GM23338 (cell line): ENCODE data around the gene PTBP2. TPM values are rescaled to one million over a fixed set of nuclear protein-coding genes. Genes with fewer than 3 reads are reported as not detected.

Experiments used
- ATAC-seq: fragments of 200-7000 bp; cut with Tn5 transposase; 3 replicates; pipeline ENCODE4 v1.9.1; 2020
- DNase-seq: peaks from one replicate; pipeline ENCODE4 v3.0.0-alpha.2; 2015; ENCODE audit warnings: low spot score
- H2AFZ ChIP-seq: fragments of 200-600 bp; sonication (generic); 2 replicates; pipeline ENCODE4 v1.8.0; 2016; ENCODE audit warnings: antibody characterized with exemption, mild to moderate bottlenecking, moderate library complexity
- H3F3A ChIP-seq: fragments of 200-600 bp; sonication (generic); replicated peaks from 2 replicates; pipeline ENCODE4 v1.8.0; 2017; ENCODE audit warnings: antibody characterized with exemption, mixed run types, low read depth
- H3K27ac ChIP-seq: fragments of 200-600 bp; sonication (generic); 2 replicates; pipeline ENCODE4 v1.6.1; 2016; ENCODE audit warnings: low read depth
- H3K27me3 ChIP-seq: fragments of 200-600 bp; sonication (generic); 2 replicates; pipeline ENCODE4 v1.8.0; 2016; ENCODE audit warnings: mild to moderate bottlenecking, mixed run types, moderate library complexity; ENCODE audit not compliant: insufficient read depth
- H3K36me3 ChIP-seq: fragments of 200-600 bp; sonication (generic); 2 replicates; pipeline ENCODE4 v1.8.0; 2016; ENCODE audit warnings: mild to moderate bottlenecking; ENCODE audit not compliant: insufficient read depth
- H3K4me1 ChIP-seq: fragments of 200-600 bp; sonication (generic); 2 replicates; pipeline ENCODE4 v1.8.0; 2016; ENCODE audit warnings: mild to moderate bottlenecking, moderate library complexity; ENCODE audit not compliant: insufficient read depth
- H3K4me2 ChIP-seq: fragments of 200-600 bp; sonication (generic); 2 replicates; pipeline ENCODE4 v1.7.1; 2017; ENCODE audit warnings: mixed run types
- H3K4me3 ChIP-seq: fragments of 200-600 bp; sonication (generic); 2 replicates; pipeline ENCODE4 v1.6.1; 2016; ENCODE audit warnings: mixed run types
- H3K79me2 ChIP-seq: fragments of 200-600 bp; sonication (generic); replicated peaks from 2 replicates; pipeline ENCODE4 v1.8.0; 2017; ENCODE audit warnings: mild to moderate bottlenecking; ENCODE audit not compliant: insufficient read depth
- H3K9me2 ChIP-seq: fragments of 200-600 bp; sonication (generic); 2 replicates; pipeline ENCODE4 v1.8.0; 2017; ENCODE audit not compliant: insufficient read depth
- H4K20me1 ChIP-seq: fragments of 200-600 bp; sonication (generic); replicated peaks from 2 replicates; pipeline ENCODE4 v1.8.0; 2017; ENCODE audit warnings: mild to moderate bottlenecking; ENCODE audit not compliant: insufficient read depth
- H3K27ac Mint-ChIP-seq: 2 replicates; pipeline ENCODE4 v1.8.0; 2020; ENCODE audit warnings: inconsistent platforms, mild to moderate bottlenecking, moderate library complexity, mixed read lengths
- H3K27me3 Mint-ChIP-seq: 3 replicates; pipeline ENCODE4 v1.8.0; 2022; ENCODE audit warnings: low read depth, mild to moderate bottlenecking, moderate library complexity, mixed read lengths, inconsistent platforms; ENCODE audit not compliant: insufficient read depth, poor library complexity
- H3K36me3 Mint-ChIP-seq: 3 replicates; pipeline ENCODE4 v1.8.0; 2021; ENCODE audit warnings: low read depth, mild to moderate bottlenecking, inconsistent platforms, moderate library complexity, mixed read lengths
- H3K4me1 Mint-ChIP-seq: 3 replicates; pipeline ENCODE4 v1.8.0; 2020; ENCODE audit warnings: mild to moderate bottlenecking, inconsistent platforms, mixed read lengths
- H3K4me3 Mint-ChIP-seq: 3 replicates; pipeline ENCODE4 v1.8.0; 2021; ENCODE audit warnings: moderate library complexity, mild to moderate bottlenecking, inconsistent platforms, mixed read lengths
- H3K9me3 Mint-ChIP-seq: 3 replicates; pipeline ENCODE4 v1.8.0; 2020; ENCODE audit warnings: moderate library complexity, mild to moderate bottlenecking, inconsistent platforms, mixed read lengths
- EZH2 ChIP-seq: fragments of 200-600 bp; sonication (generic); IDR thresholded peaks from one replicate; pipeline ENCODE4 v1.8.0; 2017; ENCODE audit warnings: antibody characterized with exemption, mild to moderate bottlenecking, low read depth; ENCODE audit not compliant: unreplicated experiment
- JUNB ChIP-seq: IDR thresholded peaks from one replicate; pipeline ENCODE4 v1.6.1; 2016; ENCODE audit warnings: antibody characterized with exemption; ENCODE audit not compliant: unreplicated experiment
- POLR2AphosphoS5 ChIP-seq: IDR thresholded peaks from 2 replicates; pipeline ENCODE4 v1.6.1; 2016; ENCODE audit warnings: antibody characterized with exemption, low read depth
- ZNF114 ChIP-seq: fragments of 250-450 bp; sonication (Bioruptor Pico); IDR thresholded peaks from 2 replicates; pipeline ENCODE4 v1.5.0; 2020; ENCODE audit warnings: mild to moderate bottlenecking, moderate library complexity
- ZNF462 ChIP-seq: fragments of 250-450 bp; sonication (Bioruptor Pico); IDR thresholded peaks from 2 replicates; pipeline ENCODE4 v1.5.0; 2020; ENCODE audit warnings: mild to moderate bottlenecking, moderate library complexity
- polyA plus RNA-seq: library from polyadenylated mRNA; unstranded; fragments of >200 nt; fragmentation: Nextera tagmentation; extraction: Ambion mirVana; gene quantifications from 2 replicates; pipeline ENCODE4 v1.2.1, GENCODE V29; 2016
- total RNA-seq: library from RNA; depleted of rRNA; stranded (reverse); fragments of >200 nt; shearing (Covaris generic); gene quantifications from 2 replicates; pipeline ENCODE4 v1.2.3, GENCODE V29; 2014

PTBP2 gene
- total and polyA plus RNA-seq, 2 experiments from 2014 or later, result 50.2 to 108 TPM

- no peaks in the 10 kb centered on the region for H3K4me1 ChIP-seq
- Mint-ChIP-seq H3K36me3 (peaks cover 1% of the 10 kb centered on the region; the same call in 2 of the 3 replicates), H3K4me3 (no peak overlapping the region), H3K27me3 (no peaks in the 10 kb centered on the region), H3K4me1 (peaks cover 1% of the 10 kb centered on the region; the same call in 2 of the 3 replicates), H3K27ac (no peak overlapping the region), H3K9me3 (no peaks in the 10 kb centered on the region)
- no peaks in the 10 kb centered on the region for H3F3A ChIP-seq
- DNase-seq, result no peak
- no peak overlapping the region for H2AFZ ChIP-seq
- no peak overlapping the region for H3K4me3 ChIP-seq
- no peak overlapping the region for H3K27ac ChIP-seq
- ATAC-seq, result no peak
- H4K20me1 ChIP-seq, result no peaks in the 10 kb centered on the region
- no peak for TF ChIP-seq JUNB
- no peak for TF ChIP-seq POLR2AphosphoS5
- H3K9me2 ChIP-seq, result no peaks in the 10 kb centered on the region
- H3K36me3 ChIP-seq, result no peaks in the 10 kb centered on the region; the same call in 1 of the 2 replicates
- H3K79me2 ChIP-seq, result no peaks in the 10 kb centered on the region
- no peaks in the 10 kb centered on the region for H3K27me3 ChIP-seq
- H3K4me2 ChIP-seq, result no peak overlapping the region
These were observed 98.5 kb downstream of the PTBP2 start for GRCh38 chr1:96820107-96820506.

- H3K27me3 Mint-ChIP-seq, result no peaks in the 10 kb centered on the region
- H2AFZ ChIP-seq, result no peak overlapping the region
- H3K4me3 ChIP-seq, result no peak overlapping the region
- H3K36me3 Mint-ChIP-seq, result no peaks in the 10 kb centered on the region
- H3K9me3 Mint-ChIP-seq, result no peaks in the 10 kb centered on the region
- H3K27me3 ChIP-seq, result no peaks in the 10 kb centered on the region
- H3K27ac ChIP-seq, result no peak overlapping the region
- no peaks in the 10 kb centered on the region for H3K36me3 ChIP-seq
- H3K4me2 ChIP-seq, result no peak overlapping the region
- no peaks in the 10 kb centered on the region for H3F3A ChIP-seq
- no peak overlapping the region for H3K4me3 Mint-ChIP-seq
- H3K27ac Mint-ChIP-seq, result no peak overlapping the region
- DNase-seq, result no peak
- TF ChIP-seq JUNB (no peak), ZNF462 (no peak), EZH2 (no peak), ZNF114 (no peak)
- H3K4me1 ChIP-seq, result no peaks in the 10 kb centered on the region
- H3K79me2 ChIP-seq, result no peaks in the 10 kb centered on the region
- H4K20me1 ChIP-seq, result no peaks in the 10 kb centered on the region
- no peaks in the 10 kb centered on the region for H3K4me1 Mint-ChIP-seq
- no peaks in the 10 kb centered on the region for H3K9me2 ChIP-seq
- ATAC-seq, result no peak
These were observed 99.1 kb downstream of the PTBP2 start for GRCh38 chr1:96820671-96821070.
